ENCODE results near the gene SPRR2F.

GRCh38 chr1:153133743-153134142, 20.4 kb upstream of the SPRR2F start:
- no peak for TF ChIP-seq CTCF (conservative IDR thresholded peaks at IDR 0.05; ENCODE audit: low read length)
- TF ChIP-seq EZH2phosphoT487 (IDR thresholded peaks at IDR 0.05; ENCODE audit: borderline replicate concordance, low read depth, low read length): no peak

Data from OCI-LY7 (cell line).